DMS79 (cell line): Measurements from ENCODE around the gene TNFAIP1.

Experiments used
- DNase-seq: peaks from one replicate; lab custom pipeline; 2025; lab: John Stamatoyannopoulos, UW

Gene TNFAIP1

DNA sequence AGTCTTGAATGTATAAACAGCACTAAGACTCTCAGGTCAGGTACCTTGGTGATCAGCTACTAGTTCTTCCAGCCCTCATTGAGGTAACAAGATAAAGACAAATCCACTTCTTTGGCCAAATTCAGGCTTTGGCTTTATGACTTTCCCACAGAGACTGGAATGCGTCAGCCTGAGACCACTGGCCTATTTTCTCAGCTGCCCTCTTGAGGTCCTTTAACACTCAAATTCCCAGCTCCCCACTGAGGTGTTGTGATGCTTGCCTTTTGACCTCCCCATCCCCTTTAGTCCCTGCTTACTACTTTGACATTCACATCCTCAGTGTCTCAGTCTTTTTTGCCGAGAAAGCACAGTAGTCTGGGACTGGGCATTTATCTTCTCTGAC, 10.6 kb downstream of the TNFAIP1 start:
- no peak for DNase-seq

DNA sequence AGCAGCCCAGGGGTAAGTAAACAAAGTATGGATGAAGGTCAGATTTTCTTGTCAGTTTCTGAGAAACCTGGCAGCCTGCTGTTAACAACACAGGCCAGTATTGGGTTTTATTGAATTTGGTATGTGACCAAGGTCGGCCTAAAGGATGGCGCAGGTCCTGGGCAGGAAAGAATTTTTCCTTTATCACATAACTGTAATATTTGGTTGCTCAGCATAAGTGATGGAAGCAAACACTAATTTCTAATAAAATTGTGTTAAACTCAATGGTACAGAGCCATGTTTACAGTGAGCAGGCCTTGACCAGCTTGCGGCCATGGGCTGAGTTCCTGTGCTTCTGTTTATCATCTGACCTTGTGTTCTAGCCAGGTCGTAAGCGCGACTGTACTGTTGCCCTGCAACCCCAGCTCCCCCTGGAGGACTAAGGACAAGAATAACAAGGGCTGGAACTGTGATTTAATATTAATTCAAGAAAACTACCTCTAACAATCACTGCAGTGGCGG, 11.2 kb downstream of the TNFAIP1 start:
- no peak for DNase-seq

DNA sequence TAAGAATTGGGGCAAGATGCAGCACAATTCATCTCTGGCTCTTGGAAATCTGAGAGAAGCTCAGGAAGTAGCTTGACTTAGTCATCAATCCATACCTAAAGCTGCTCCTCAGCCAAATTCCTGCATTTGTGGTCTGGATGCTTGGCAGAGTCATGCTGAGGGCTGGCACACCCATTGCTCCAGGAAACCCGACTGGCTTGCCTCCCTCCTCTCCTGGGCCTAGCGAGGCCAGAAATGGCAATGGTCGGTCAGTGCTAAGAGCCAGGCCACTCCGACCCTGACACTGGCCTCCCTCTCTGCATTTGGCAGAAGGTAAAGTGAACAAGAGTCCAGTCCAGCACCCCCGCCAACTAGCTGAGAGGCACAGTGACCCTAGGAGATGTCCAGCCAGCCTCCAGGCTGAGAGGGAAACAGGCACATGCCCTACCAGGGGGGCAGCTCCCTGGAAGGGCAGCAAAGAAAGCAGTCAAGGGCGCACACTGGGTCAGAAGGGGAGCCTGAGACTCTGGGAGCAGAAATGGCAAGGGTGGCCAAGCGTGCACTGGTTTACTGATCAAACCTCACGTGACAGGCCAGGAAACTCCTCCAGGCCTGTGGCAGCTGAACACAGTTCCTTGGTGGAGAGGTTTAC, 11.8 kb downstream of the TNFAIP1 start:
- no peak for DNase-seq

DNA sequence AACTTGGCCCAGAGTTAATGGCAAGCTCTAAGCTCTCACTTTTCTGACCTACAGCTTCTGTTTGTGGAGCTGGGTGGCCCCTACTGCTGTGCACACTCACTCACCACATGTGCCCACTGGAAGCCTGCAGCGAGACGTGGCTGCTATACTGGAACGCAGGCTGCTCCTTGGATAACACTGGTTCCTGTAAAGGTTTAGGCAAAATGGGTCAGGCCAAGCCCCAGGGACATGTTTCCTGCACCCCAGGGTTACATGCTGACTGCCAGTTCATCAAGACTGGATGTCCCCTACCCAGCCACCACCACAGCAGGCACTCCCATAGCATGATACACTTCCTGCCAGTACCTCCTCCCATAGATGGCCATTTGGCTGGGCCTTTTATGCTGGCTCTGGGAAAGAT, 13.4 kb downstream of the TNFAIP1 start:
- DNase-seq = no peak

DNA sequence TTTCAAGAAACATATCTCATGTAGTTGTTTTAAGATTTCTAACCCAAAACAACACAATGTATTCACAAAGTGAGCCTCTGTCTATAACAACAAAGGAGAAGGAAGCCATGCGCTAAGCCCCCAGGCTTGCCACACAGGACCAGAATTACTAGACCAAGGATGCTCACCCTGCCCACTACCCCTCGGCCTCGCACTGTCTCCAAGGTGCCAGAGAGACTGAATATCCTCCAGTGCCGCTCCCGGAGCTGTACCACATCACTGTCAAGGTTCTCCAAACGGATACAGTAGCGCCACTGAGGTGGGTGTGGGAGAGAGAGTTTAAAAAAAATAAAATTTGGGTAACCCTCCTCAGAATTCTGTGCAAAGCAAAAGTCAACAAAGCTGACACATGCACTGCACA, 14.7 kb downstream of the TNFAIP1 start:
- no peak for DNase-seq

DNA sequence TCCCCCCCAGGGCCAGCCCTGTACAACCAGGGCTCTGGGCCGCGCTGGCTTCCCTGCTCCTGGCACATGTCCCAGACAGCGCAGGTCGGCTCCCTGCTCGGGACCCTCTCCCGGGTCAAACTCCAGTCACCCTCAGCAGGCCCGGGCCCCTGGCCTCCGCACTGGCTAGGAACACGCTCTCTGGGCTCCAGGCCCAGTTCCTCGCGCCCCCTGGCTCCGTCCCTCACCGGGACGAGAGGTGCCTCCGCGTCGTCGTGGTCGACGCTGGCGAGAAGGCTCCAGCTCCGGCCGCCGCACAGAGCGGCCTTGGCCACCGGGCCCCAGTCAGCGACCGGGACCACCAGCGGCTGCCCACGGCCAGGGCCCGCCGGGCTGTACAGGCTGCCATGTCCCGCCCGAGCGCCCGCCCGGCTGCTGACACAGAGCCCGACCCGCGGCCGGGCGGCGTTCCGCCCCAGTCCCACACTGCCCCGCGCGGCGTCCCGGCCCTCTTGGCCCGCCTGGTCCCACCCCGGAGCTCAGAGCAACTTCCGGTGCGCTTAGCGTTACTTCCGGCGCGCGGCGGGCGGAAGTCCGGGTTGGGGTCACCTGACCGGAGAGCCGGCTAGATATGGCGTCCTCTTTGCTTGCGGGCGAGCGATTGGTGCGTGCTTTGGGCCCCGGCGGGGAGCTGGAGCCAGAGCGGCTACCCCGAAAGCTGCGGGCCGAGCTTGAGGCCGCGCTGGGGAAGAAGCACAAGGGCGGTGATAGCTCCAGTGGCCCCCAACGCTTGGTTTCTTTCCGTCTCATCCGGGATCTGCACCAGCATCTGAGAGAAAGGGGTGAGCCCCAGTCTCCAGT, 21.7 kb downstream of the TNFAIP1 start, which contains the start of gene POLDIP2:
Gene POLDIP2 (minus strand): TSS at position 467 of the 840 bp plus-strand sequence. CDS start 79 bp downstream, at position 388.
- peak; percentile 84 for DNase-seq

DNA sequence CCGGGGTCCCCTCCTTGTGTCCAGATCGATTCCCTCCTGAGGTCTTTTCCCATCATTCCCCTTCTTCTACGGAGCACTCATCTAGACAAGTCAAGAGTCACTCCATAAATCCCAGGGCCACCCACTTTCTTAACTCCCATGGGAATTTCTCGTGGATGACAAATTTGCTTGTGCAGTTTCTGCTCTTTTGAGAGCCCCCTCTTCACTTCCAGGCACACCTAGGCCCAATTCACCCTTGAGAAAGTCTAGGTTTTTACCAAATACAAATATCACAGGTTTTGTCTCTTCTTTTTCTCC, 22.3 kb downstream of the TNFAIP1 start:
- peak; percentile 50 for DNase-seq

DNA sequence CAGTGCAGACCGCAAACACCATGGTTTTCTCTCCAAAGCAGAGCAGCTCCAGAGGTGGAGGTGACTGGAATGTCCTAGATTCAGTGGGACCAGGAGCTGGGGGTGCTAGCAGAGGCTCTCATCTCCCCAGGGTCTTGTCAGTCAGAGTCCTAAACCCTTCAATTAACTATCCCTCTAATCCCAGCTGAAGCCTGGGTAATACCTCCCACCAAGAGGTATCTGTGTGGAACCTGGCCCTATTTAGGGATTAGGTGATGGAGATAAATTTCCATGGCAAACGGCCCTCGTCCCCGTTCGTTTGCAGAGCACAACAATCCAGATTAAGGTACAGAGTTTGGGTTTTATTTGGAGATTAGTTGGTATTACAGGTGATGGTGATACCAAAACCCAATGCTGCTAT, 27.6 kb downstream of the TNFAIP1 start:
- no peak for DNase-seq

DNA sequence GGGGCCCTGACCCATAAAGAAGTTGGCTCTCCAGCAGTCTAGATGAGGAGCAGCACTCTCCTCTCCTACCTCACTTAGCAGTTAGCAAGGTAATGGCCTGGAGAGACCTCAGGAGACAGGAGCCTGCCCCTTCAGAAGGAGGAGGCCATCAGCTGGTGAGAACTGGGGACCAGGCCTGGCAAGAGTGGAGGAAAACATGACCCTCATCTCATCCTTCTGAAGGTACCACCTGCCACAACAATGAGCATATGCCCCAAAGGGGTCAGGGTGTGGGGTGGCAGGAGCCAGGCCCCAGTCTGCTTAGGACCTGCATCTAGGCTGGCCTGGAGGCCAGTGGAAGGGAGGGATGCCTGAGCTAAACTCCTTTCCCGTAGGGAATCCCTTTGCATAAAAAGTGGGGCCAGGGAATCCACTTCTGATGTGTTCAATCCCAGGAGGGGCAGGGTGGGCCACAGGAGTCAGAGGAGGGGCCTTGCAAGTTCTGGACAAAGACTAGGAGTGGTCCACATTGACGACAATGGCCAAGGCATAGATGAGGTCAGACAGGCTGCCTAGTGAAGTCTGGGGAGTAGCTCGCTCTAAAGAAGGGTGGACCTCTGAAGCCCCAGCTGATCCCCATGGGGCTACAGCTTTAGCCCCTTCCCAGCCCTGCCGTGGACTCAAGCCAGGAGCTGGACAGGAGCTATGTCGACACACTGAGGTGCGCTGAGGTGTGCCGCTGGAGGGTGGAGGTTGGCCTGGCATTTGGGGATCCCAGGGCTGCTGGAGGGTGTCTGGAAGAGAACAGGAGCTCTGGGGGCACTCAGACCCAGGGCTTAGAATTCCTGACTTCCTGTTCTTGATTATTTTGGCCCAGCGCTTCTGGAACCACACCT, 28.5 kb downstream of the TNFAIP1 start:
- DNase-seq = no peak

DNA sequence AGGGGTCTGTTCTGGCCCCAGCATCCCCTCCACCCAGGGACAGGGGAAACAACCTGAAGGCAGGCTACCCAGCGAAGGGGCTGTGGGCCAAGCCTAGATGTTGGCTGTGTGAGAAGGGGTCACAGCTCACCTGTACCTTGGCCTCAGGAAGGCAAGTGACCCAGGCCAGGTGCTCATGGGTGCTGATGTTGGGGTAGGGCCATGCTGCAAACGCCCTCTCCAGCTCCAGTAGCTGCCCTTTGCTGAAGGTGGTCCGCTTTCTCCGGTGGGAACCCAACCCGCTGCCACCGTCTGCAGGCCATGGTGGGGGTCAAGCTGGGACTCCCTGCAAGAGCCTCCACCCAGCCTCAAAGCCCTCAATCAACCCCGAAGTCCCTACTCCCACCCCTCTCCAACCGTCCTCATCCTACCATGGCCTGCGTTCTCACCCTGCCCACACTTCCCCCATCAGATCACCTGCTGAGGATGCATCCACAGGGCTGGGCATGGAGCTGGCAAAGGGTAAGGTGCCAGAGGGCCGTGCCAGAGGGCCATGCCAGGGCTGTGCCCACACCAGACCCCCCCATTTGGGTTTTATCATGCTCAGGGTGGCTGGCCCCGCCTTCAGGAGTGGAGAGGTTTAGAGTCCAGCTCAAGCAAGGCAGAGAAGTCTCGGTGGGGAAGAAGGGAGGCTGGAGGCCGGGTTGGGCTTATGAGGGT, 29.3 kb downstream of the TNFAIP1 start, which contains the start of gene SEBOX:
Gene SEBOX (minus strand): TSS at position 535 of the 699 bp plus-strand sequence. CDS start 48 bp downstream, at position 487.
- DNase-seq = no peak

DNA sequence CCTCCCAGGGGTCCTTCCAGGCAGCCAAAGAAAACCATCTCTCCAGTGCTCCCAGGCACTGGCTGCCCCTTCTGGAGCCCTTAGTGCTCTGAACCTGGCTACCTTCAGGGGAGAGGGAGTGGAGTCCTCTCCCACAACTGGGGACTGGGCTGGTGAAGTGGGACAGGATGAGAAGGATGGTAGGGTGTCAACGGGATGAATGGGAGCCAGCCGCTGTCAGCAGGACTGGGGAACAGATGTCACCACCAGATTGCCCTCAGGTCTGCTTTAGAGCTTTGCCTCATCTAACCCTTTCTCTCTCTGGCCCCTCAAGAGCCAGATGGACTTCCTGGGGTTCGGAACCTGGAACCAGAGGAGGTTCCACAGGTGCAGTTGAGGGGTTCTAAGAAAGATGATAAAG, 29.9 kb downstream of the TNFAIP1 start:
- DNase-seq = no peak

DNA sequence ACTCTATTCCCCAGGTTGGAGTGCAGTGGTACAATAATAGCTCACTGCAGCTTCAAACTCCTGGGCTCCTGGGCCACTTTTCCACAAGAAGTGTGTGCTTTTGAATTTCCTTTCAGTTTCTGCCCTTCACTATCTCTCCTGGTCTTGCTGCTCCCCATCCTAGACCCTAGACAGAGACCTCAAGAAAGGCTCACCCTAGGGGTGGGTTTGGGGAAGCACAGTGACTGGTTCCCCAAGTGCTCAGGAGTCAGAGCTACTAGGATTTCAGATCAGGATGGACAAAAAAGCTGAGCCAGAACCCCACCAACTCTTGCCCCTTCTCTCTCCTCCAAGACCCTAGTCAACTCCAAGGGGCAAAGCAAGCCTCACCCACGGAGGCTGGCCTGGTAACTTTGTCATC, 31.0 kb downstream of the TNFAIP1 start:
- DNase-seq = no peak

DNA sequence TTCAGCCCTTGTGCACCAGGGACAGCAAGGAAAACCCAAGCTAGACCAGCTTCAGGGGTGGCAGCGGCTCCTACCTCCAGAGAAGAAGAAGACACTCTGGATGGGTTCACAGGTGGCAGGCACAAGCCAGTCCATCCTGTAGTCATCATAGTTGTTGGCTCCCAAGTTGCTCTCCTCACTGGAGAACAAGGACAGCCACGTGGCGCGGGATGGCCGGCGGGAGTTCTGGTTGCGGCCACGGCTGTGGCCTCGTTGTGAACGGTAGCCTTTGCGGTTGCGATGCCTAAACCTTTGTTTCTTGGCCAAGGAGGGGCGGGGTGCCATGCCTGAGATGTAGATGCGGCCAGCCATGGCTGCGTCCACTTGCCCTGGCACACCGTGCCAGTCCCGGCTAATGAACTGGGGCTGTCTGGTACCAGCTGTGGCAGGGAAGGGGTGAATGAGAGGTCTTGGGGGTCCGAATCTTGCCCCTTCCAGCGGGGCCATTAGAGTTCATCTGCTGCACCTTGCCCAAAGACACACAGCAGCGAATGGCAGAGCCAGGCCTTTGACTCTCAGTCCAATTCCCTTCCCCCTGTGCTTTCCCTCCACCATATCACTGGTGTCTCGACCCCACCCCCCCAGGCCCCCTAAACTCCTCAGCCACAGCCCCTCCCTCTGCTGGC, 32.2 kb downstream of the TNFAIP1 start:
- no peak for DNase-seq

DNA sequence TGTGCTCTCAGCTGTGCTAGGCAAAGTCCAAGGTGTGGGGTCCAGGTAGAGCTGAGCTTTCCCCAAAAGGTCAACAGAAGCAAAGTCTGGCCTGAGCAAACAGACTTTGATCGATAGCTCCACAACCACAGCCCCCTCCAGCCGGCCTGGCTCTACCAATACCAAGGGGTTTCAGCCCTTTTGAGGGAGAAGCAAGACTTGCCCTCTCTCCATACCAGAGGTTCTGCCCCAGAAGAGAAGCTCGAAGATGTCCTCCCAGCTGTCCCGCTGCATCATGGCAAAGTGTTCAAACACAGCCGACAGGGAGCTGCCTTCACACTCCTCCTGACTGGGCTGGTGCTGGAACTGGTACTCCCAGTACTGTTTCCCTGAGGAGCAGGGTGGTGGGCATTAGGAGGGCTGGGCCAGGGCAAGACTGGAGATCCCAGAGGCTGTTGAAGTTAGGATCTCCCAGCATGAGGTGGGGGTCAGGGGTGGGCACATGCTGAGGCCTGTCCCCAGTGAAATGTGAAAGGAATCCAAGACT, 32.8 kb downstream of the TNFAIP1 start:
- DNase-seq = no peak

DNA sequence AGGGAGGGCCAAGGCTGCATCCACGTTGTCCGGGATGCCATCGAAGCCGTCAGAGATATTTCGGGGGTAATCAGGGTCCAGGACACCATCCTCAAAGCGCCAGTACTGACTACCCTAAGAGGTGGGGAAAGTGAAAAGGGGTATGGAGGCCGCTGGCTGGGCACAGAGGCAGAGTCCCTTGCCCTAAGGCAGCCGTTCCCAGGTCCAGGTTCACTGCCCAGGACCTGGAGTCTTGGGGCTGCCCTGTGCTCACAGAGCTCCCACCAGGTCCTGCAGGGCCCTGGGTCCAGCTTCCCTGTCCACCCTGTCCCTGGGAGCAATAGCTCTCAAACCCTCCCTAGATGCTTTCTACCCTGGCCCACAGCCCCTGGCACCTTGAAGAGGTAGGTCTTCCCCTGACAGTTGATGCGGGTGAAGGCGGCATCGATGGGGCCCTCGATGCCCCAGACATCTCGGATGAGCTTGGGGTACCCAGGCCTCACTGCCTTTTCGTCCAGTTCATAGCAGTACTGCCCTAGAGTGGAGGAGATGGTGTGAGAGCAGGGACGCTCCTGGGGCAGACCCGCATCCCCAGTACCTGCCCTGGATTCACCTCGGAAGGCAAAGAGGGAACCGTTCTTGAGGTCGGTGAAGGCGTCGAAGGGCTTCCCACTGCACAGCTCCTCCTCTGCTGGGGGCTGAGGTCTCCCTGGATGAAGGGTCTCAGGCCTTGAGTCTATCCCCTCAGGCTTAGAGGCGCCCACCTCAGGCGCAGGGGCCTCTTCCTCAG, 33.5 kb downstream of the TNFAIP1 start:
- no peak for DNase-seq

DNA sequence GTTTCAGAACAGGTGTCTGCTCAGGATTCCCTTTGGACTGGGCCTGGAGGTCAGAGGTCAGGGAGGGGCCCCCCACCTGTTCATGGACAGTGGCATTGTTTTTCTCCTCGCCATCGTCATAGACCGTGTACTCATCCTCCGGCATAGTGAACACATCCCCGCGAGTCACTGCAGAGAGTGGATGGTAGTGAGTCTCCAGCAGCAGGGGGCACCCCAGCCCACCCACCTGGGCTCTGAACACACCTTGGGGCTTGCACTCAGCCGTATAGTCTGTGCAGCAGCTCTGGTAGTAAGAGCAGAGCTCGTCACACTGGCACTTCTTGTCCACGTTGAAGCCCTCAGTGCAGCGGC, 34.1 kb downstream of the TNFAIP1 start:
- no peak for DNase-seq

DNA sequence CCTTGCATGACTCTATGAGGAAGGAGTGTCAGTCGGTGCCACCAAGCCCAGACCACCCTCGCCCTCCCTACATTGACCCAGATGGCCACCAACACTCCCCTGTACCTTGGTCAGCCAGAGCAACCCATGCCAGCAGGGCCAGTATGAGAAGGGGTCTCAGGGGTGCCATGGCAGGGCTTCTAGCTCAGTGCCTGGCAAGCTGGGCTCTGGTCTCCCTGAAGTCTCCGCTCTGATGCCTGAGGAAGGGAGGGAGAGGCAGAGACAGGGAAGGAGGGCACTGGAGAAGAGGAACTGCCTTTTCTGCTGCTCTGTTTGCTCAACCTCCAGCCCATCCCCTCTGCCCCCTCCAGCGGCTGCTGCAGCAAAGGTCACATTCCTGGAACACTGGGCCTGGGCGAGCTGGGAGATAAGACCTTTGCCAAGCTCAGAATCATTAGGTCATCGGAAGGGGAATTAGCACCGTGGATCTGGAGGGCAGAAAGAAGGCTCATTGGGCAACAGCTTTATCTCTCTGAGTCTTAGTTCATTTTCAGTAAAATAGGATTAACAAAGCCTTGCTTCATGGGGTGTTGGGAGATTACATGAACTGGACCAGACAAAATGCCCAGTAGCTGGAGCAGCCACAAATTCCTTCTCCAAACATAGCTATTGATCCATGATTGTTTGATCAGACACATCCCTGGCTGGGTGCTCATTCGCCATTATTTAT, 34.6 kb downstream of the TNFAIP1 start, which contains the start of gene VTN:
Gene VTN (minus strand): TSS at position 273 of the 709 bp plus-strand sequence. CDS start 104 bp downstream, at position 169.
- DNase-seq = no peak

DNA sequence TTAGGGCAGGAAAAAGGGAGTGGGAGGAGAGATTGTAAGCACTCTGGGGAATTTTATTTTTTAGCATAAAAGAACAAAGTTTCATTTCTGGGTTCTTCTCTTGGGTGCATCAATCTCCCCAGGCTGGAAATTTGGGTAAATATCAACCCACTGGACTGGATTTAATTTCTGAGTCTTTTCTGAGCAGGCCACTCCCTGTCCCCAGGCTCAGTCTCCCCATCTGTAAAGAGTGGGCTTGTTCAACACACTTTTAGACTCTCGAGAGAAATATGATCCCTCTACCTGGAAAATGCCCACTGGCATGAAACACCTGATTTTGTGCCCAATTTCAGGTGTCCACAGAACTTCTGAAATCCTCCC, 35.2 kb downstream of the TNFAIP1 start:
- DNase-seq = no peak
